ENCODE measurements around the gene DUSP1.

DNA sequence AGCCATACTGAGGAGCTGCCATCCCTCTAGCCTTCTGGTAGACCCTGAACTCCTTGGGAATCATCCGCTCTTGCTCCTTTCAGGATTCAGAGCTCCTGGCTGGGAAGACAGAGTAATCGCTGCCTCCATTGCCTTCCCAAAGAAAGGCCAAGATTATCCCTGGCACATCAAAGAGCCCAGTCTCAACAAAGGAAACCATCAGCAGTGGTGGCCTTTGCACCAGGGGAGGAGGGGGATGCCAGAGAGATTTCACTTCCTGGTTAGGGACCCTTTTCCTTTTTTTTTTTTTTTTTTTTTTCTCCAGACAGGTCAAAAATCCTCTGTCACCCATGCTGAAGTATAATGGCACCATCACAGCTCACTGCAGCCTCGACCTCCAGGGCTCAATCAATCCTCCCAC lies 47.1 kb upstream of the DUSP1 start:
- TF ChIP-seq CEBPB (IDR thresholded peaks at IDR 0.05; ENCODE audit: low read depth, low read length) (no peak), POLR2A (IDR thresholded peaks at IDR 0.05; ENCODE audit: low read depth, low read length) (no peak), RAD21 (IDR thresholded peaks at IDR 0.05; ENCODE audit: low read length) (no peak), RCOR1 (IDR thresholded peaks at IDR 0.05; ENCODE audit: insufficient replicate concordance, low read length) (no peak), BHLHE40 (IDR thresholded peaks at IDR 0.05; ENCODE audit: low read depth, low read length) (no peak)
- TF ChIP-seq, protein P1, sequence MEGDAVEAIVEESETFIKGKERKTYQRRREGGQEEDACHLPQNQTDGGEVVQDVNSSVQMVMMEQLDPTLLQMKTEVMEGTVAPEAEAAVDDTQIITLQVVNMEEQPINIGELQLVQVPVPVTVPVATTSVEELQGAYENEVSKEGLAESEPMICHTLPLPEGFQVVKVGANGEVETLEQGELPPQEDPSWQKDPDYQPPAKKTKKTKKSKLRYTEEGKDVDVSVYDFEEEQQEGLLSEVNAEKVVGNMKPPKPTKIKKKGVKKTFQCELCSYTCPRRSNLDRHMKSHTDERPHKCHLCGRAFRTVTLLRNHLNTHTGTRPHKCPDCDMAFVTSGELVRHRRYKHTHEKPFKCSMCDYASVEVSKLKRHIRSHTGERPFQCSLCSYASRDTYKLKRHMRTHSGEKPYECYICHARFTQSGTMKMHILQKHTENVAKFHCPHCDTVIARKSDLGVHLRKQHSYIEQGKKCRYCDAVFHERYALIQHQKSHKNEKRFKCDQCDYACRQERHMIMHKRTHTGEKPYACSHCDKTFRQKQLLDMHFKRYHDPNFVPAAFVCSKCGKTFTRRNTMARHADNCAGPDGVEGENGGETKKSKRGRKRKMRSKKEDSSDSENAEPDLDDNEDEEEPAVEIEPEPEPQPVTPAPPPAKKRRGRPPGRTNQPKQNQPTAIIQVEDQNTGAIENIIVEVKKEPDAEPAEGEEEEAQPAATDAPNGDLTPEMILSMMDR (conservative IDR thresholded peaks at IDR 0.05; ENCODE audit: low read depth, low read length) = no peak
